Ovary (tissue), 9 donors: ENCODE data around the gene NDUFA11. TPM values are rescaled to one million over a fixed set of nuclear protein-coding genes. Genes with fewer than 3 reads are reported as not detected.
A peak's percentile ranks its signal among the peaks of the same experiment; 100 is the strongest.

Source experiments
- DNase-seq, 5 donors: peaks; one replicate each; pipeline ENCODE4 v3.0.0-alpha.2; 2019 to 2020
- H3K27ac ChIP-seq, 2 donors: fragments of 200-600 bp; one replicate each; pipeline versions ENCODE4 v1.5.1 to v1.8.0; 2019 to 2022
- H3K27me3 ChIP-seq: fragments of 200-600 bp; one replicate; pipeline ENCODE4 v1.8.0; 2022
- H3K36me3 ChIP-seq: fragments of 200-600 bp; sonication (generic); one replicate; pipeline ENCODE4 v1.5.1; 2019
- H3K4me1 ChIP-seq: one replicate; pipeline ENCODE4 v1.8.1; 2013; ENCODE audit warnings: mild to moderate bottlenecking, moderate library complexity; ENCODE audit not compliant: insufficient read depth
- H3K4me3 ChIP-seq: fragments of 200-600 bp; sonication (generic); one replicate; pipeline ENCODE4 v1.5.1; 2017
- H3K9me3 ChIP-seq, 2 donors: fragments of 200-600 bp in 1 of 2; sonication (generic) in 1 of 2; one replicate each; pipeline versions ENCODE4 v1.5.1 to v1.8.1; 2013 to 2019; ENCODE audit warnings: mild to moderate bottlenecking in 1 of 2, moderate library complexity in 1 of 2
- EP300 ChIP-seq: sonication (generic); formaldehyde crosslinking; IDR thresholded peaks from one replicate; pipeline ENCODE4 v1.6.1; 2017; ENCODE audit warnings: antibody characterized with exemption
- POLR2A ChIP-seq: fragments of 450-650 bp; IDR thresholded peaks from one replicate; pipeline ENCODE4 v1.6.1; 2017; ENCODE audit warnings: antibody characterized with exemption, mild to moderate bottlenecking, moderate library complexity
- WGBS, 3 donors: extraction: QIAGEN DNeasy Blood & Tissue Kit in 1 of 3; methylation state at CpG; one replicate each; pipeline versions ENCODE4 v1.1.5 to v1.1.7; 2013 to 2017; 5-methylcytosine and 5-hydroxymethylcytosine counted together
- intact Hi-C, 4 donors: fragments of 100-400 bp; cut with DNase I; formaldehyde crosslinking; loops; one replicate each; pipeline versions ENCODE4 v1.11.0 to v1.15.1; 2022 to 2023
- polyA plus RNA-seq, 2 donors: library from polyadenylated mRNA; stranded (reverse); fragments of 200-250 nt in 1 of 2; fragments of 350-450 nt in 1 of 2; fragmentation: Illumina TruSeq in 1 of 2; extraction: RNeasy Lipid Tissue Mini Kit (QIAGEN cat#74804) in 1 of 2; gene quantifications; one replicate each; pipeline ENCODE4 v1.2.3, GENCODE V29; 2013 to 2014
- total RNA-seq, 7 donors: library from RNA; depleted of rRNA in 2 of 7; stranded (reverse); fragments of >200 nt in 2 of 7; fragmentation: NEBNext Ultra II Directional in 3 of 7; extraction: Animal tissue kit (Norgen Biotek cat#: 25700) in 3 of 7; gene quantifications; one replicate each; pipeline versions ENCODE4 v1.1.0 to v1.2.4, GENCODE V29; 2016 to 2023
- TF ChIP-seq, protein P1 (sequence below), 3 donors: fragments of 450-650 bp in 2 of 3; fragments of 200-600 bp in 1 of 3; IDR thresholded peaks; one replicate each; pipeline versions ENCODE4 v1.5.1 to v1.8.0; 2016 to 2022; ENCODE audit warnings: antibody characterized with exemption in 3 of 3, mild to moderate bottlenecking in 1 of 3
- donor health status: DM: no; HTN: no; CAD: no; lungs with moderate emphysema.
- donor health status: DM: no; HTN: no; CAD: no.
- donor health status: Bipolar disorder and iron deficiency.
- donor health status: DM: yes; HTN: yes; CAD: no.
- donor health status: DM: no; HTN: no; CAD: no.
- donor health status: DM: yes; HTN: yes; CAD: no.

Gene NDUFA11
- total and polyA plus RNA-seq, 9 donors: 3.9 to 352 (median 203) TPM

DNA sequence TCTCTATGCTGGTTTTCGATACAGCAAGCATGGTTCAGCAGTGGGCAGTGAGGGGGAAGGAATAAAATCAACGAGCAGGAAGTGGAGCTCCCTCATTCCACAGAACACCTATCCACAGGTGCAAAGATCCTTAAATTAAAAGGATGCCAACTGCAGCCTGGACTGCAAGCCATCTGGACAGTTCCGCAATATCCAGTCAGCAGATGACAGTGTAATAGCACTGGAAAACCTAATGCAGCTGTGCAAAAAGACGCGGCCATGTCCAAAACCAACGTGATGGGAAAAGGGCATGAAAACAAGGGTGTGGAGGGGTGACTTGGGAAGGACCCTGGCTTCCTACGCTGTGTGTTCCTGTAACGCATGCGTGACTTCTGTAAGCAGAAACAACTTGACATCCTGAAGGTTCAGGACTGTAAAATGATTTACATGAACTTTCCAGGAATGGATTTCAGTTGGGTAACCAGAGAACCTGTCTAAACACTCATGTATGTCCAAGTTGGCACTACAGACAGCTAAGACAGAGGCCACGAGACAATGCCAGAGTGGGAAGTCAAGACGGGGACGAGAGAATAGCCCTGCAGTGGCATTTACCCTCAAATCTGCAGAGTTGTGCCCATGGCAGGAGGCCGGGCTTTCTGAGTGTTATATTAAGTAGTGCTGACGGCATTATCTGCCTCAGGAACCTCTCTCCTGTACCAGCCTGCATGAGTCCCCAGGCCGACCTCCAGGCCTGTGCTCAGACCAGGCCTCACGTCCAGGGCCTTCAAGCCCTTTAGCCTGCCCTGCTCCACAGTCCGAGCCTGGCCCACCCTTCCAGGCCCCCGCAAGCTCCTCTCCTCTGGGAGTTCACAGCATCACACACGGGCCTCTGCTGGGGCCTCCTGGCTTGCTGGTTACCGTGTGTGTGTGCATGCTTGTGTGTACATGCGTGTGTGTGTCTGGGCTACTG, 36.9 kb upstream of the NDUFA11 start:
- 93 to 95% (median 93%) methylated on average over 21 of the region's 21 CpGs for WGBS, 3 donors
- Histone ChIP-seq H3K4me3 (no peak overlapping the region), H3K9me3 (no peaks in the 10 kb centered on the region), H3K27ac (no peak overlapping the region), H3K36me3 (no peaks in the 10 kb centered on the region), H3K27me3 (no peaks in the 10 kb centered on the region), H3K4me1 (peaks cover 16% of the 10 kb centered on the region)
- intact Hi-C loops: no loop called here
- TF ChIP-seq, protein P1, sequence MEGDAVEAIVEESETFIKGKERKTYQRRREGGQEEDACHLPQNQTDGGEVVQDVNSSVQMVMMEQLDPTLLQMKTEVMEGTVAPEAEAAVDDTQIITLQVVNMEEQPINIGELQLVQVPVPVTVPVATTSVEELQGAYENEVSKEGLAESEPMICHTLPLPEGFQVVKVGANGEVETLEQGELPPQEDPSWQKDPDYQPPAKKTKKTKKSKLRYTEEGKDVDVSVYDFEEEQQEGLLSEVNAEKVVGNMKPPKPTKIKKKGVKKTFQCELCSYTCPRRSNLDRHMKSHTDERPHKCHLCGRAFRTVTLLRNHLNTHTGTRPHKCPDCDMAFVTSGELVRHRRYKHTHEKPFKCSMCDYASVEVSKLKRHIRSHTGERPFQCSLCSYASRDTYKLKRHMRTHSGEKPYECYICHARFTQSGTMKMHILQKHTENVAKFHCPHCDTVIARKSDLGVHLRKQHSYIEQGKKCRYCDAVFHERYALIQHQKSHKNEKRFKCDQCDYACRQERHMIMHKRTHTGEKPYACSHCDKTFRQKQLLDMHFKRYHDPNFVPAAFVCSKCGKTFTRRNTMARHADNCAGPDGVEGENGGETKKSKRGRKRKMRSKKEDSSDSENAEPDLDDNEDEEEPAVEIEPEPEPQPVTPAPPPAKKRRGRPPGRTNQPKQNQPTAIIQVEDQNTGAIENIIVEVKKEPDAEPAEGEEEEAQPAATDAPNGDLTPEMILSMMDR (IDR thresholded peaks at IDR 0.05): no peak
- no peak for DNase-seq

- Histone ChIP-seq H3K27ac (no peak overlapping the region), H3K27me3 (no peaks in the 10 kb centered on the region), H3K4me1 (peaks cover 11% of the 10 kb centered on the region), H3K36me3 (no peaks in the 10 kb centered on the region), H3K4me3 (no peak overlapping the region), H3K9me3 (no peaks in the 10 kb centered on the region)
- intact Hi-C loops: no loop called here
- TF ChIP-seq, protein P1 (IDR thresholded peaks at IDR 0.05): no peak
- TF ChIP-seq POLR2A: no peak
- TF ChIP-seq EP300: no peak
- no peak for DNase-seq
- 84 to 86% (median 85%) methylated on average over 10 of the region's 10 CpGs for WGBS, 3 donors
Measured at GRCh38 chr19:5937550-5937949, 34.0 kb upstream of the NDUFA11 start.

DNA sequence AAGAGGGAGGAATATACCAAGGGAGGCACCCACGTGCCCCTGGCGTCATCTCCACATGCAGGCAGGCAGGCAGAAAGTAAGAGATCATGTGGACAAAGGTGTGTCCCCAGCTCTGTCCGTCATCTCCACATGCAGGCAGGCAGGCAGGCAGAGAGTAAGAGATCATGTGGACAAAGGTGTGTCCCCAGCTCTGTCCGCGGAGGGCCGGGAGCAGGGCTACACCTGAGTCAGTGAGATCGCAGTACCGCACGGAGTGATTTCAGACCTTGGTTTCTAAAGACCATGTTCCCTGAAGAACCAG, 32.7 kb upstream of the NDUFA11 start:
- no peak overlapping the region for H3K27ac ChIP-seq
- DNase-seq: no peak
- intact Hi-C loops: no loop called here
- H3K36me3 ChIP-seq: no peaks in the 10 kb centered on the region
- H3K9me3 ChIP-seq: no peaks in the 10 kb centered on the region
- 92 to 93% (median 92%) methylated on average over 9 of the region's 9 CpGs for WGBS, 3 donors
- TF ChIP-seq EP300 (no peak), POLR2A (no peak)
- TF ChIP-seq, protein P1 (IDR thresholded peaks at IDR 0.05): no peak
- no peaks in the 10 kb centered on the region for H3K27me3 ChIP-seq
- no peak overlapping the region for H3K4me3 ChIP-seq
- peaks cover 11% of the 10 kb centered on the region for H3K4me1 ChIP-seq

GRCh38 chr19:5935473-5936291, 32.1 kb upstream of the NDUFA11 start:
- H3K36me3 ChIP-seq: no peaks in the 10 kb centered on the region
- H3K27ac ChIP-seq: peak overlapping the region in 1 of 2 donors; percentile 6
- peaks cover 11% of the 10 kb centered on the region for H3K4me1 ChIP-seq
- H3K27me3 ChIP-seq: no peaks in the 10 kb centered on the region
- H3K4me3 ChIP-seq: no peak overlapping the region
- no peak for DNase-seq
- TF ChIP-seq, protein P1 (IDR thresholded peaks at IDR 0.05): no peak
- TF ChIP-seq POLR2A (no peak), EP300 (no peak)
- intact Hi-C loops: no loop called here
- 41 to 44% (median 43%) methylated on average over 25 of the region's 25 CpGs for WGBS, 3 donors
- H3K9me3 ChIP-seq: no peaks in the 10 kb centered on the region
